ENCODE measurements around the gene HMBS. TPM values are rescaled to one million over a fixed set of nuclear protein-coding genes. Genes with fewer than 3 reads are reported as not detected.

HMBS gene
- total and polyA plus RNA-seq, 2 of the 8 experiments (the other 6 are each of a cell fraction or from before 2014, with no cell fraction given): 69.3 to 109 TPM

- FAIRE-seq: no peak
- H2AFZ ChIP-seq (ENCODE audit: low read length): peak overlapping the region; percentile 70
- POLR2A ChIA-PET (ENCODE audit: partially characterized antibody): interaction anchor here (0.9 to 4.9 kb wide), 14 partner anchors 9 to 200 kb away, joined by 3 to 42 read pairs (median 5); partner anchors contain the start of genes ABCG4, C2CD2L, CBL and DPAGT1
- TF ChIP-seq CTBP2 (IDR thresholded peaks at IDR 0.05; ENCODE audit: borderline replicate concordance, insufficient read depth, insufficient read length, low read length) (no peak), TAF7 (optimal IDR thresholded peaks at IDR 0.05; ENCODE audit: borderline replicate concordance, low read depth, low read length) (no peak), CEBPB (IDR thresholded peaks at IDR 0.05; ENCODE audit: low read depth, low read length) (no peak), ASH2L (IDR thresholded peaks at IDR 0.05; ENCODE audit: low read length) (no peak), SP1 (IDR thresholded peaks at IDR 0.05; ENCODE audit: low read depth, low read length) (no peak), NRF1 (IDR thresholded peaks at IDR 0.05; ENCODE audit: low read depth, low read length) (no peak), KDM1A (IDR thresholded peaks at IDR 0.05; ENCODE audit: borderline replicate concordance, low read length) (no peak), RNF2 (IDR thresholded peaks at IDR 0.05; ENCODE audit: borderline replicate concordance, low read depth, low read length, missing control alignments, poor library complexity, severe bottlenecking) (no peak), BCL11A (IDR thresholded peaks at IDR 0.05; ENCODE audit: low read depth in 2 of 2, low read length in 2 of 2) (no peak), CBX5 (IDR thresholded peaks at IDR 0.05; ENCODE audit: low read depth, low read length) (no peak), CREB1 (IDR thresholded peaks at IDR 0.05) (no peak), ATF3 (IDR thresholded peaks at IDR 0.05; ENCODE audit: insufficient read depth, low read depth, low read length) (no peak), JUN (IDR thresholded peaks at IDR 0.05; ENCODE audit: low read depth, low read length) (no peak)
These were observed 35.9 kb downstream of the HMBS start for GRCh38 chr11:119120639-119121007.

More at GRCh38 chr11:119120639-119121007, 35.9 kb downstream of the HMBS start:
- Histone ChIP-seq H2BK20ac (ENCODE audit: low read length) (no peak overlapping the region), H4K91ac (replicated peaks; ENCODE audit: insufficient read length, low read length) (no peak overlapping the region), H3K79me1 (ENCODE audit: low read depth, low read length) (peaks cover 7% of the 10 kb centered on the region; the same call in 1 of the 2 replicates), H2BK120ac (replicated peaks; ENCODE audit: low read depth, low read length) (peak overlapping the region; percentile 3), H4K8ac (ENCODE audit: extremely low read depth, insufficient read depth, low read length) (no peak overlapping the region), H4K20me1 (replicated peaks in 1 of 2; ENCODE audit: control insufficient read depth in 1 of 2, insufficient read depth in 2 of 2, low read length in 2 of 2) (peaks cover 0 to 7% of the 10 kb centered on the region in 2 experiments), H2BK15ac (ENCODE audit: low read length) (peak overlapping the region; percentile 63; the same call in 1 of the 2 replicates), H3K4ac (replicated peaks; ENCODE audit: insufficient read length, low read depth, low read length) (peak overlapping the region; percentile 61), H3K27ac (ENCODE audit: low read depth, low read length) (peak overlapping the region; percentile 40; the same call in 1 of the 2 replicates), H3K23me2 (ENCODE audit: low read depth, low read length) (peaks cover 5% of the 10 kb centered on the region; the same call in 1 of the 2 replicates), H2BK12ac (ENCODE audit: low read depth, low read length) (peak overlapping the region; percentile 83), H3K36me3 (ENCODE audit: control insufficient read depth in 2 of 4, insufficient read depth in 4 of 4, low read length in 3 of 4) (peaks cover 0 to 7% (median 4%) of the 10 kb centered on the region in 4 experiments; a peak in 3 of 8 replicates), H3K18ac (ENCODE audit: extremely low read depth, low read length) (peak overlapping the region; percentile 49; the same call in 1 of the 2 replicates), H3K14ac (ENCODE audit: insufficient read length) (no peak overlapping the region), H3K79me2 (ENCODE audit: control insufficient read depth in 1 of 2, insufficient read depth in 2 of 2, low read length in 2 of 2) (peaks cover 7 to 24% of the 10 kb centered on the region in 2 experiments), H3K9me3 (ENCODE audit: insufficient read depth in 2 of 2, low read depth in 1 of 2, low read length in 1 of 2) (no peaks in the 10 kb centered on the region), H3K23ac (ENCODE audit: insufficient read length) (no peak overlapping the region), H4K5ac (ENCODE audit: insufficient read length, low read depth, low read length) (peak overlapping the region; percentile 85), H3K4me1 (replicated peaks in 1 of 4; ENCODE audit: control insufficient read depth in 3 of 4, insufficient read depth in 4 of 4, low read length in 3 of 4) (peaks cover 4 to 10% (median 6%) of the 10 kb centered on the region in 4 experiments; a peak in 6 of 7 replicates), H2AK5ac (ENCODE audit: low read depth, low read length) (peak overlapping the region; percentile 25; the same call in 1 of the 2 replicates), H3K4me3 (ENCODE audit: extremely low read depth in 1 of 4, insufficient read depth in 2 of 4, low read depth in 3 of 4, low read length in 4 of 4) (peak overlapping the region; percentile 50 to 91 (median 58)), H2BK5ac (ENCODE audit: low read depth, low read length) (no peak overlapping the region), H3K4me2 (ENCODE audit: insufficient read depth in 1 of 2, low read depth in 2 of 2, low read length in 2 of 2) (peak overlapping the region; percentile 70 to 74), H3K9ac (replicated peaks in 1 of 4; ENCODE audit: extremely low read depth in 1 of 4, low read depth in 3 of 4, low read length in 3 of 4) (peak overlapping the region in 3 of 4 experiments; percentile 52 to 66 (median 60); a peak in 5 of 7 replicates), H3K56ac (replicated peaks; ENCODE audit: insufficient read length, low read depth, low read length) (peak overlapping the region; percentile 17), H3K27me3 (replicated peaks in 1 of 4; ENCODE audit: control insufficient read depth in 3 of 4, extremely low read depth in 1 of 4, insufficient read depth in 3 of 4, low read length in 3 of 4) (no peaks in the 10 kb centered on the region)
- CTCF ChIA-PET (ENCODE audit: partially characterized antibody): interaction anchor here (1.1 to 4.9 kb wide), 3 partner anchors 13 to 35 kb away, joined by 3 to 26 read pairs (median 4); partner anchors contain the start of genes C2CD2L and HMBS
- no peak for DNase-seq (ENCODE audit: low read depth in 1 of 2, low spot score in 2 of 2)
- 74% methylated on average over 5 of the region's 5 CpGs; no CpG with 5 or more reads in 1 of the 2 experiments for WGBS, 2 experiments (ENCODE audit: extremely low coverage in 1 of 2, insufficient coverage in 1 of 2, insufficient read length in 1 of 2, insufficient replicate concordance in 2 of 2, low coverage in 1 of 2, low lambda C conversion rate in 2 of 2, missing lambda C conversion rate in 1 of 2)
